Neural cell (in vitro differentiated cells): Measurements from ENCODE around the gene SPATS2. TPM values are rescaled to one million over a fixed set of nuclear protein-coding genes. Genes with fewer than 3 reads are reported as not detected.

Source experiments
- H2AFZ ChIP-seq: fragments of 200-600, 300-800 bp; sonication (generic), shearing (Covaris generic); 2 replicates; pipeline ENCODE4 v1.6.0; 2014; ENCODE audit warnings: low read depth, mild to moderate bottlenecking, antibody characterized with exemption, low read length, moderate library complexity
- H3F3A ChIP-seq: fragments of 200-600 bp; shearing (Covaris generic); 2 replicates; pipeline ENCODE4 v1.6.1; 2016; ENCODE audit warnings: mild to moderate bottlenecking, moderate library complexity, mixed read lengths, antibody characterized with exemption, low read length; ENCODE audit not compliant: insufficient read depth, poor library complexity, severe bottlenecking
- H3K27ac ChIP-seq: fragments of 200-600, 300-800 bp; sonication (generic), shearing (Covaris generic); 2 replicates; pipeline ENCODE4 v1.5.1; 2014; ENCODE audit warnings: mild to moderate bottlenecking, low read length, moderate library complexity
- H3K27me3 ChIP-seq: fragments of 300-800, 200-600 bp; sonication (generic), shearing (Covaris generic); 2 replicates; pipeline ENCODE4 v1.6.0; 2014; ENCODE audit warnings: mild to moderate bottlenecking, low read depth, low read length, moderate library complexity; ENCODE audit not compliant: insufficient read depth
- H3K36me3 ChIP-seq: fragments of 300-800, 200-600 bp; sonication (generic), shearing (Covaris generic); 2 replicates; pipeline ENCODE4 v1.5.1; 2014; ENCODE audit warnings: mild to moderate bottlenecking, antibody characterized with exemption, low read length, moderate library complexity; ENCODE audit not compliant: insufficient read depth
- H3K4me2 ChIP-seq: fragments of 300-800, 200-600 bp; sonication (generic), shearing (Covaris generic); 2 replicates; pipeline ENCODE4 v1.6.0; 2014; ENCODE audit warnings: mild to moderate bottlenecking, low read length
- H3K4me3 ChIP-seq: fragments of 300-800, 200-600 bp; sonication (generic), shearing (Covaris generic); 2 replicates; pipeline ENCODE4 v1.5.1; 2014; ENCODE audit warnings: mild to moderate bottlenecking, low read length, moderate library complexity
- H3K79me2 ChIP-seq: fragments of 200-600 bp; shearing (Covaris generic); replicated peaks from 2 replicates; pipeline ENCODE4 v1.6.0; 2014; ENCODE audit warnings: mild to moderate bottlenecking, low read length, moderate library complexity; ENCODE audit not compliant: insufficient read depth
- H3K9ac ChIP-seq: fragments of 300-800, 200-600 bp; sonication (generic), shearing (Covaris generic); 2 replicates; pipeline ENCODE4 v1.6.1; 2016; ENCODE audit warnings: mild to moderate bottlenecking, low read length, mixed read lengths
- H3K9me2 ChIP-seq: fragments of 200-600 bp; shearing (Covaris generic); 2 replicates; pipeline ENCODE4 v1.6.1; 2016; ENCODE audit warnings: mild to moderate bottlenecking, low read length, mixed read lengths; ENCODE audit not compliant: insufficient read depth
- H3K9me3 ChIP-seq: fragments of 200-600, 300-800 bp; sonication (generic), shearing (Covaris generic); 2 replicates; pipeline ENCODE4 v1.6.1; 2016; ENCODE audit warnings: mild to moderate bottlenecking, mixed run types, low read length, moderate library complexity, mixed read lengths
- H4K20me1 ChIP-seq: fragments of 200-600 bp; shearing (Covaris generic); 2 replicates; pipeline ENCODE4 v1.6.1; 2016; ENCODE audit warnings: mild to moderate bottlenecking, mixed run types; ENCODE audit not compliant: insufficient read depth
- CTCF ChIP-seq: fragments of 450-650 bp; IDR thresholded peaks from 2 replicates; pipeline ENCODE4 v1.5.1; 2014; ENCODE audit warnings: antibody characterized with exemption, mild to moderate bottlenecking, moderate library complexity; ENCODE audit not compliant: poor library complexity, severe bottlenecking
- EP300 ChIP-seq: fragments of 450-650 bp; conservative IDR thresholded peaks from 2 replicates; pipeline ENCODE4 v1.6.1; 2014; ENCODE audit warnings: antibody characterized with exemption, mild to moderate bottlenecking, moderate library complexity; ENCODE audit not compliant: poor library complexity, severe bottlenecking
- EZH2 ChIP-seq: fragments of 200-600, 300-800 bp; shearing (Covaris generic), sonication (generic); IDR thresholded peaks from 2 replicates; pipeline ENCODE4 v1.6.1; 2014; ENCODE audit warnings: antibody characterized with exemption, low read length, borderline replicate concordance, mild to moderate bottlenecking; ENCODE audit not compliant: insufficient read depth, poor library complexity, severe bottlenecking
- MXI1 ChIP-seq: fragments of 450-650 bp; conservative IDR thresholded peaks from 2 replicates; pipeline ENCODE4 v1.6.1; 2014; ENCODE audit warnings: antibody characterized with exemption, mild to moderate bottlenecking; ENCODE audit not compliant: poor library complexity, severe bottlenecking
- POLR2AphosphoS5 ChIP-seq: IDR thresholded peaks from 2 replicates; pipeline ENCODE4 v1.6.1; 2012
- RAD21 ChIP-seq: fragments of 450-650 bp; conservative IDR thresholded peaks from 2 replicates; pipeline ENCODE4 v1.6.1; 2014; ENCODE audit warnings: antibody characterized with exemption, mild to moderate bottlenecking, moderate library complexity
- REST ChIP-seq: IDR thresholded peaks from 2 replicates; pipeline ENCODE4 v1.6.1; 2012; ENCODE audit warnings: borderline replicate concordance
- SMC3 ChIP-seq: fragments of 450-650 bp; conservative IDR thresholded peaks from 2 replicates; pipeline ENCODE4 v1.6.1; 2014; ENCODE audit warnings: antibody characterized with exemption, mild to moderate bottlenecking, moderate library complexity; ENCODE audit not compliant: poor library complexity
- TAF1 ChIP-seq: IDR thresholded peaks from 2 replicates; pipeline ENCODE4 v1.6.1; 2012; ENCODE audit warnings: low read depth
- polyA plus RNA-seq: library from polyadenylated mRNA; depleted of rRNA; stranded (reverse); fragments of >200 nt; gene quantifications from 2 replicates; pipeline ENCODE4 v1.2.3, GENCODE V29; 2014

The SPATS2 gene
- polyA plus RNA-seq, 1 donor from 2014 or later = 58.4 TPM

- no peaks in the 10 kb centered on the region for H3K9me2 ChIP-seq
- no peak overlapping the region for H3K27ac ChIP-seq
- H3K79me2 ChIP-seq = no peaks in the 10 kb centered on the region
- no peak overlapping the region for H3K4me3 ChIP-seq
- TF ChIP-seq MXI1 = no peak
- no peak for TF ChIP-seq EP300
- TF ChIP-seq EZH2 = no peak
- TF ChIP-seq TAF1 = no peak
- no peak for TF ChIP-seq SMC3
- no peak for TF ChIP-seq REST
- TF ChIP-seq POLR2AphosphoS5 = no peak
- TF ChIP-seq CTCF = no peak
- no peak for TF ChIP-seq RAD21
- H3K9ac ChIP-seq = no peak overlapping the region
- no peak overlapping the region for H2AFZ ChIP-seq
- no peaks in the 10 kb centered on the region for H3K27me3 ChIP-seq
- no peak overlapping the region for H3K4me2 ChIP-seq
- H4K20me1 ChIP-seq = no peaks in the 10 kb centered on the region
- no peaks in the 10 kb centered on the region for H3K9me3 ChIP-seq
- H3K36me3 ChIP-seq = no peaks in the 10 kb centered on the region
- no peaks in the 10 kb centered on the region for H3F3A ChIP-seq
These were observed 190.1 kb downstream of the SPATS2 start for GRCh38 chr12:49557187-49557916.

- no peak overlapping the region for H3K4me2 ChIP-seq
- H2AFZ ChIP-seq = no peak overlapping the region
- H3K9me2 ChIP-seq = no peaks in the 10 kb centered on the region
- H4K20me1 ChIP-seq = no peaks in the 10 kb centered on the region
- TF ChIP-seq EZH2 = no peak
- TF ChIP-seq RAD21 = no peak
- no peak for TF ChIP-seq EP300
- H3K36me3 ChIP-seq = no peaks in the 10 kb centered on the region
- no peaks in the 10 kb centered on the region for H3K79me2 ChIP-seq
- H3K27me3 ChIP-seq = no peaks in the 10 kb centered on the region
- no peak overlapping the region for H3K9ac ChIP-seq
- H3K4me3 ChIP-seq = no peak overlapping the region
- H3K27ac ChIP-seq = no peak overlapping the region
- no peaks in the 10 kb centered on the region for H3F3A ChIP-seq
- H3K9me3 ChIP-seq = no peaks in the 10 kb centered on the region
These were observed 190.6 kb downstream of the SPATS2 start for GRCh38 chr12:49557917-49558215.
